PC-9 (cell line): ENCODE data around the gene UTP25.

Experiments used
- EZH2 ChIP-seq: fragments of 200-600 bp; sonication (generic); IDR thresholded peaks from 2 replicates; pipeline ENCODE4 v1.8.0; 2017; ENCODE audit warnings: antibody characterized with exemption, low read depth
- TF ChIP-seq, protein P1 (sequence below): fragments of 200-600 bp; sonication (generic); conservative IDR thresholded peaks from 2 replicates; pipeline ENCODE4 v1.6.1; 2017; ENCODE audit warnings: mixed run types, antibody characterized with exemption, mild to moderate bottlenecking, moderate library complexity

GRCh38 chr1:209817691-209818090 is 10.1 kb upstream of the UTP25 start:
- TF ChIP-seq, protein P1, sequence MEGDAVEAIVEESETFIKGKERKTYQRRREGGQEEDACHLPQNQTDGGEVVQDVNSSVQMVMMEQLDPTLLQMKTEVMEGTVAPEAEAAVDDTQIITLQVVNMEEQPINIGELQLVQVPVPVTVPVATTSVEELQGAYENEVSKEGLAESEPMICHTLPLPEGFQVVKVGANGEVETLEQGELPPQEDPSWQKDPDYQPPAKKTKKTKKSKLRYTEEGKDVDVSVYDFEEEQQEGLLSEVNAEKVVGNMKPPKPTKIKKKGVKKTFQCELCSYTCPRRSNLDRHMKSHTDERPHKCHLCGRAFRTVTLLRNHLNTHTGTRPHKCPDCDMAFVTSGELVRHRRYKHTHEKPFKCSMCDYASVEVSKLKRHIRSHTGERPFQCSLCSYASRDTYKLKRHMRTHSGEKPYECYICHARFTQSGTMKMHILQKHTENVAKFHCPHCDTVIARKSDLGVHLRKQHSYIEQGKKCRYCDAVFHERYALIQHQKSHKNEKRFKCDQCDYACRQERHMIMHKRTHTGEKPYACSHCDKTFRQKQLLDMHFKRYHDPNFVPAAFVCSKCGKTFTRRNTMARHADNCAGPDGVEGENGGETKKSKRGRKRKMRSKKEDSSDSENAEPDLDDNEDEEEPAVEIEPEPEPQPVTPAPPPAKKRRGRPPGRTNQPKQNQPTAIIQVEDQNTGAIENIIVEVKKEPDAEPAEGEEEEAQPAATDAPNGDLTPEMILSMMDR = no peak
- no peak for TF ChIP-seq EZH2
